Stimulated activated CD4-positive, alpha-beta T cell treated with anti-CD3 and anti-CD28 coated beads, Interleukin-4, amount 100 ng/mL, for 4 hours (primary cell): ENCODE results near the gene GNAQ.
"Not testable (repeated sequence)": the region's sequence is repeated elsewhere in the genome, so short reads cannot be mapped to it uniquely, and the experiment has no call there.

Experiments used
- DNase-seq, 2 experiments: peaks; one replicate each; pipeline ENCODE4 v3.0.0-alpha.2; 2020

GNAQ gene

DNA sequence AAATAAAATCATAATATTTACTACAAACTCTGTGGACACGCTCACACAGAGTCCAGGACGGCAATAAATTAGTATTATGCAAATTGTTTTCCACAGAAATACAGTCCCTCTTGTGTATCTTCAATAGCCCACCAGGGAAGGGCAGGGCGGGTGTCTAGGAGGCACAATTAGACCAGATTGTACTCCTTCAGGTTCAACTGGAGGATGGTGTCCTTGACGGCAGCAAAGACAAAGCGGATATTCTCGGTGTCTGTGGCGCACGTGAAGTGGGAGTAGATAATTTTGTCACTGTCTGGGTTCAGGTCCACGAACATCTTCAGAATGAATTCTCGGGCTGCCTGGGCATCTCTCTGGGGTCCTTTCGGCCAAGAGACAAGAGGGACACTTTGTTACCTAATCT, 310.5 kb downstream of the GNAQ start:
- DNase-seq: not testable (repeated sequence)

- no peak for DNase-seq
Measured at GRCh38 chr9:77719321-77719720, 312.3 kb downstream of the GNAQ start.

DNA sequence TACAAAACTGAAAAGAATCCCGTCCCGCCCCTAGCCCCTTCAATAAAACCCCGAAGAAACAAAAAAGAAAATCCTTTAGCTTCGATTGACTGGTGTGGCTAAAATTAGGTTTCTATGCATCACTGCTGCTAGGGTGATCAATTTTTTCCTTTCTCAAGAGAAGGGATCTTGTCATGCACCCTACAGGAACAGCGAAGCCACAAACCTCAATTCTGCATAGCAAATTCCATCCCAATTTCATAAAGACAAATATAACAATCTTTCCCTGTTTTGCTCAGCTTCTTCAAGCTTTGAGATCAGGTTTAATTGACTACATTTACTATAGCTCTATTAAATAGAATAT, 313.3 kb downstream of the GNAQ start:
- not testable (repeated sequence) for DNase-seq

DNA sequence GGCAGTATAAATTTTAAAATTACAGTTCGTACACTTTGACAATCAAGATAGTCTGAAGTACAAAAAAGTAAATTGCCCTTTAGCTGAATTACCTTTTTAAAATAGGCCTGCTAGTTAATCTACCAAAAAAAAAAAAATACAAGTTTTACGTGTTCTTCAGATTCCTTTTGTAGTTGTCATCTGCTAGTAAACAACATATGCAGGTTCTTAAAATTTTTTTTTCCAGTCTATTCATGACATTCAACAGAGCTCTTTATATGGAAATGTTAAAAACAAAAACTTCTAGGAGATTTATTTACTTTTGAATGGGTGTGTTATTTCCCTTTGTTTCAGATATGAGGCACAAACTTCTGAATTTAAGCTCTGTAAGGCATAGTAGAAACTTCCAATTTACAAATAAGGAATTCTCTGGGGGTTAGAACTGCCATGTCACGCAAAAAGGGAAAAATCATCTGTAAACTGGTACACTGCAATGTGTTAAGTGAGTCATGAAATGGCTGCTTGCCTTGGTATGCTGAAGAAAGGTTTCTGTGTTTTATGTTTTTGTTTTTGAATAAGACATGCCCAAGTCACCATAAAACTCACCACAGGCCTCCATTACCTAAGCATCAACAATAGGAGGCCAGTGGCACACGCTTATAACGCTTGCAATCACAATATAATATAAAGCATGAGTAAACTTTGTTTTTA, 313.9 kb downstream of the GNAQ start:
- DNase-seq: not testable (repeated sequence)

DNA sequence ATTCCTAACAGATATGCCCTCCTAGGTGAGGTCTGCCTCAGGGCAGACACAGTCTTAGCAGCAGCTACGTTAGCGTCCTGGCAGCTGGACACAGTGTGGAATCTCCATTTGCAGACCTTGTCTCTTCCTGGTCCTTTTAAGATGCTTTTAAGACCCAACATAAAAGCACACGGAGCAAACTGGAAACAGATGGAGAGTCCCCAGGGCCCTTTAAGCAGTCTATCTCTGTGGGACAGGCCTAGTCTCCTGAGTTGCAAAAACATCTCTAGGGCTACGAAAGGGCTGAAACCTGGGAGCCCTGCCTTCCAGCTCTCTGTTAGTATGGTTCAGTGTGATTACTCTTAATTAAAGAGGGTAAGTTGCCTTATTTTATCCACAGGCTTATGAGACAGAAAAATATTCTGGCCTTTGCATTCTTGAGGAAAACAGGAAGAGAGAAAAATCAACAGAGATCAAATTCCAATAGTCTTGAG, 317.5 kb downstream of the GNAQ start:
- DNase-seq: no peak

GRCh38 chr9:77712533-77713130, 319.0 kb downstream of the GNAQ start:
- DNase-seq: no peak

DNA sequence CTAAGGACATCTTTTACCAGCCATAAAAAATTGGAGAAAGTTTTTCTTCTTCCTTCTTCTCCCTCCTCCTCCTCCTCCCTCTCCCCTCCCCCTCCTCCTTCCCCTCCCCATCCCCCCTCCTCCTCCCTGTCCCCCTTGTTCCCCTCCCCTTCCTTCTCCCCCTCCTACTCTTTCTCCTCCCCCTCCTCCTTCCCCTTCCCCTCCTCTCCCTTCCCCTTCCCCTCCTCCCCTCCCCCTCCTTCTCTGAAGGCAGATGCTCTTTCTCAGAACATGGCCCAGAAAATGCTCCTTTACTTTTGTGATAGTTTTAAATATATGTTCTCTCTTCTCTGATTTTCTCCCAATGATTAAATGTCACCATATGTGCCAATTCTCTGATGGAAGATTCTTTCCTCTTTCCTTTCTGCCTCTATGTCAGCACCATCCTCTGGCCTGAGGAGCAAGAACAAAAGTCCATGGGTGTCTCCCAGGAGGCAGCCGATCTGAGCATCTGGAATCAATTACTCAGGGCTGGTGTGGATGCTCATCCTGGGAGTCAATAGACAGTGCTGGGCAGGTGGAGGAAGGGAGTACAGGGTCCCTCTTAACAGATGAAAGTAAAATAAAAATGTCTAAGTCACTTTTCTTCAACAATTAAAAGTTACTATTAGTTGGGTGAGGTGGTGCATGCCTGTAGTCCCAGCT, 320.5 kb downstream of the GNAQ start:
- no peak for DNase-seq

DNA sequence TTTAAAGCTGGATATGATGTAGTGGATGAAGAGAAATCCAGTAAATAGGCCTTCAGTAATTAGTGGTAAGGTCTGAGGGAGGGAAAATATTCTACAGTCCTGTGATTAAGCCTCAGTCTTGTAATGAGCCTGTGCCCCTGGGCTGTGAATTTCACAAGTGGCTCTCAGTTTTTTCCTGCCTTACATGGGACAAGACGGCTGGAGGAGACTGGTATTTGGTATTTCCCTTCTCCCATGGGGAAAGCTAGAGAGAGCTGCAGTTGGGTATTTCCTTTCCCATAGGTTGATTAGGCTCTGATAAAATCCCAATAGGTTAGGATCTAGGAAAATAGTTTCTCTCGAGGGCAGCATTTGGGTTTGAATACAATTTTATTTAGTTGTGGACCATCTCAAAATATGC, 321.3 kb downstream of the GNAQ start:
- DNase-seq: no peak

DNA sequence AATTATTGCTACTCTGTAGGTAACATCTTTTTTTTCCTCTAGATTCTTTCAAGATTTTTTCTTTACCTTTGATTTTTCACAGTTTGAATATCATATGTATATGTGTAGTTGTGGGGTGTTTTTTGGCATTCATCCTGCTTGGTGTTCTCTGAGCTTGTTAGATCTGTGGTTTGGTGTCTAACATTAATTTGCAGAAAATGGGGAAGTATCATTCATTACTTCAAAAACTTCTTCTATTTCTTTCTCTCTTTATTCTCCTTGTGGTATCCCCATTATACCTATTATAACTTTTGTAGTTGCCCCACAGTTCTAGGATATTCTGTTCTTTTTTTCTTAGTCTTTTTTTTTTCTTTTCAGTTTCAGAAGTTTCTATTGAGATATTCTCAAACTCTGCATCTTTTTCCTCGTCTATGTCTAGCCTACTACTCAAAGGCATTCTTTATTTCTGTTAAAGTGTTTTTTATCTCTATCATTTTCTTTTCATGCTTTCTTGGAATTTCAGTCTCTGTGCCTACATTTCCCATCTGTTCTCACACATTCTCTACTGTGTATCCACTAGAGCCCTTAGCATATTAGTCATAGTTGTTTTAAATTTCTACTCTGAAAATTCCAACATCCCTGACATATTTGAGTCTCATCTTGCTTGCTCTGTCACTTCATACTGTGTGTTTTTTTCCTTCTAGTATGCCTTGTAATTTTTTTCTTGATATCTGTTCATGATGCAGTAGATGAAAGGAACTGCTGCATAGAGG, 323.4 kb downstream of the GNAQ start:
- DNase-seq: no peak

- no peak for DNase-seq
Measured at GRCh38 chr9:77707383-77708063, 324.1 kb downstream of the GNAQ start.

GRCh38 chr9:77705636-77706035, 326.0 kb downstream of the GNAQ start:
- DNase-seq: no peak

DNA sequence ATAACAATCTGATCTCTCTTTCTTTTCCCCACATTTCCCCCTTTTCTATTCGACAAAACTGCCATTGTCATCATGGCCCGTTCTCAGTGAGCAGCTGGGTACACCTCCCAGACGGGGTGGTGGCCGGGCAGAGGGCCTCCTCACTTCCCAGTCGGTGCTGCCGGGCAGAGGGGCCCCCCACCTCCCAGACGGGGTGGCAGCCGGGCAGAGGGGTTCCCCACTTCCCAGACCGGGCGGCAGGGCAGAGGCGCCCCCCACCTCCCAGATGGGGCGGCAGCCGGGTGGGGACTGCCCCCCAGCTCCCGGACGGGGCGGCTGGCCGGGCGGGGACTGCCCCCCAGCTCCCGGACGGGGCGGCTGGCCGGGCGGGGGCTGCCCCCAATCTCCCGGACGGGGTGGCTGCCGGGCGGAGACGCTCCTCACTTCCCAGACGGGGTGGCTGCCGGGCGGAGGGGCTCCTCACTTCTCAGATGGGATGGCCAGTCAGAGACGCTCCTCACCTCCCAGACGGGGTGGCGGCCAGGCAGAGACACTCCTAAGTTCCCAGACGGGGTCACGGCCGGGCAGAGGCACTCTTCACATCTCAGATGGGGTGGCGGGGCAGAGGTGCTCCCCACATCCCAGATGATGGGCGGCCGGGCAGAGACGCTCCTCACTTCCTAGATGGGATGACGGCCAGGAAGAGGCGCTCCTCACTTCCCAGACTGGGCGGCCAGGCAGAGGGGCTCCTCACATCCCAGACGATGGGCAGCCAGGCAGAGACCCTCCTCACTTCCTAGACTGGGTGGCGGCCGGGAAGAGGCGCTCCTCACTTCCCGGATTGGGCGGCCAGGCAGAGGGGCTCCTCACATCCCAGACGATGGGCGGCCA, 328.9 kb downstream of the GNAQ start:
- DNase-seq: not testable (repeated sequence)

- no peak for DNase-seq
Measured at GRCh38 chr9:77697238-77697984, 334.2 kb downstream of the GNAQ start.

DNA sequence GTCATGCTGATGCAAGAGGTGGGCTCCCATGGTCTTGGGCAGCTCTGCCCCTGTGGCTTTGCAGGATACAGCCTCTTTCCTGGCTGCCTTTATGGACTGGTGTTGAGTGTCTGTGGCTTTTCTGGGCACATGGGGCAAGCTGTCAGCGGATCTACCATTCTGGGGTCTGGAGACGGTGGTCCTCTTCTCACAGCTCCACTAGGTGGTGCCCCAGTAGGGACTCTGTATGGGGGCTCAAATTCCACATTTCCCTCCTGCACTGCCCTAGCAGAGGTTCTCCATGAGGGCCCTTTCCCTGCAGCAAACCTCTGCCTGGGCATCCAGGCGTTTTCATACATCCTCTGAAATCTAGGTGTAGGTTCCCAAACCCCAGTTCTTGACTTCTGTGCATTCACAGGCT, 340.9 kb downstream of the GNAQ start:
- not testable (repeated sequence) for DNase-seq

DNA sequence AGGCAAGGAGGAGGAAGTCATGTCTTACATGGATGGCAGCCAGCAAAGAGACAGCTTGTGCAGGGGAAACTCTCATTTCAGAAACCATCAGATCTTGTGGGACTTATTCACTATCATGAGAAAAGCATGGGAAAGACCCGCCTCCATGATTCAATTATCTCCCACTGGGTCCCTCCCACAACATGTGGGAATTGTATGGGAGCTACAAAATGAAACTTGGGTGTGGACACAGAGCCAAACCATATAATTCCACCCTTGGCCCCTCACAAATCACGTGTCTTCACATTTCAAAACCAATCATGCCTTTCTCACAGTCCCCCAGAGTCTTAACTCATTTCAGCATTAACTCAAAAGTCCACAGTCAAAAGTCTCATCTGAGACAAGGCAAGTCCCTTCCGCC, 341.5 kb downstream of the GNAQ start:
- not testable (repeated sequence) for DNase-seq

GRCh38 chr9:77687737-77688136, 343.9 kb downstream of the GNAQ start:
- not testable (repeated sequence) for DNase-seq

- no peak for DNase-seq
Measured at GRCh38 chr9:77680581-77680980, 351.0 kb downstream of the GNAQ start.

DNA sequence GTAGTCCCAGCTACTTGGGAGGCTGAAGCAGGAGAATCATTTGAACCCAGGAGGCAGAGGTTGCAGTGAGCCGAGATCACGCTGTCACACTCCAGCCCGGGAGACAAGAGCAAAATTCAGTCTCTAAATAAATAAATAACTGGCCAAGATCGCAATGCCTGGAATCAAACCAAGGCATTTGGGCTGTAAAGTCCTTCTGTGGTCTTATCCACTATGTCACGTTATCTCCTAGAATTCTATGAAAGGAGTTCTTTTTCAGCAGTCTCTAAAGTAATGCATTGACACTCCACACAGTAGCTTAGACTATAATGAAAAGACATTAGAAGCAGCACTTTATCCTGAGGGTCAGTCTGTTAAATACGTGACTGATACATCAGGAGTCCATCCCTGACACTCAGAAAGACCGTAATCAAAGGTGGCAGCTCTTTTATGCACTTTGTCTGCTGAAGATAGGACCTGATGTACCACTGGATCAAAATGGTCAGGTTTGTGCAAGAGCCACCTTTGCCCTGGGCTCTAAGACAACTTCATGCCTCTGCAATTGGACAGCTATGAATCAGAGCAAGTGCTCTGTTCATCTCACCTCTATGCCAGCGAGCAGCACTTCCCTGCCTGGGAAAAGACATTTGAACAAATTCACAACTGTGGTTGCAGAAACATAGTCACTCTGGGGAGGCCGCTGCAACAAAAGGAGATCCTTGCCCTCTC, 351.8 kb downstream of the GNAQ start:
- DNase-seq: no peak

- no peak for DNase-seq
Measured at GRCh38 chr9:77679088-77679487, 352.5 kb downstream of the GNAQ start.

DNA sequence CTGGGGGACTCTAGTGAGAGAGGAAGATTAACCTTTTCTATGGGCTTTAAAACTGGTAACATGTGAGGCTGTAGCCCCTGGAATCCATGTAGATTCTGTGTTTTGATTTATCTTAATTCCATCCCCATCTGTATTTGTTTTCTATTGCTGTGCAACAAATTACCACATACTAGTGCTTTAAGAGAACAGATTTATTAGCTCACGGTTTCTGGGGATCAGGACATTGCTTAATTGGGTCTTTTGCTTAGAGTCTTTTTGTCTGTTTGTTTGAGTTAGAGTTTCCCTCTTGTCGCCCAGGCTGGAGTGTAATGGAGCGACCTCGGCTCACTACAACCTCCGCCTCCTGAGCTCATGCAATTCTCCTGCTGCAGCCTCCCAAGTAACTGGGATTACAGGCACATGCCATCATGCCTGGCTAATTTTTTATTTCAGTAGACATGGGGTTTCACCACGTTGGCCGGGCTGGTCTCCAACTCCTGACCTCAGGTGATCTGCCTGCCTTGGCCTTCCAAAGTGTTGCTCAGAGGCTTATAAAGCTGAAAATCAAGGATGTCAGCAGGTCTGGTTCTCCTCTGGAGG, 353.6 kb downstream of the GNAQ start:
- DNase-seq: no peak
